HCT116 (cell line): Measurements from ENCODE around the gene RPL26. TPM values are rescaled to one million over a fixed set of nuclear protein-coding genes. Genes with fewer than 3 reads are reported as not detected.

Experiments used
- ATAC-seq: fragments of 200-7000 bp; cut with Tn5 transposase; 2 replicates; pipeline ENCODE4 v1.9.1; 2020; ENCODE audit warnings: mild to moderate bottlenecking, moderate library complexity
- BruUV-seq: library from RNA; stranded (reverse); fragments of 400-500 nt; replicated peaks from 2 replicates; lab custom pipeline; 2021; lab: Mats Ljungman, UMichigan
- CTCF ChIA-PET: fragments of 300-600 bp; sonication (Branson Sonifier 250); formaldehyde crosslinking; loops from one replicate; lab custom pipeline; 2021; ENCODE audit warnings: antibody characterized with exemption; lab: Charles Lee
- POLR2A ChIA-PET: fragments of 300-600, 350-600 bp; sonication (Branson Sonifier 250); formaldehyde crosslinking; loops from one replicate; lab custom pipeline; 2021; ENCODE audit warnings: antibody characterized with exemption; lab: Charles Lee
- RAD21 ChIA-PET, 2 experiments: fragments of 300-600 bp; sonication (Branson Sonifier 250); formaldehyde crosslinking; loops; one replicate each; lab custom pipeline; 2023; ENCODE audit warnings: low total read pairs in 2 of 2; ENCODE audit not compliant: uncharacterized antibody in 2 of 2, unreplicated experiment in 2 of 2, low non-redundant PET in 1 of 2; lab: Charles Lee
- DNase-seq: peaks from one replicate; pipeline ENCODE4 v3.0.0-alpha.2; 2010; ENCODE audit warnings: low read depth, low spot score
- H2AFZ ChIP-seq: fragments of 200-600 bp; shearing (Covaris generic), sonication (generic); 2 replicates; pipeline ENCODE4 v1.6.1; 2017; ENCODE audit warnings: low read depth, mixed run types, mixed read lengths, antibody characterized with exemption, low read length; ENCODE audit not compliant: poor library complexity, severe bottlenecking
- H3K27ac ChIP-seq: 2 replicates; pipeline ENCODE4 v1.5.1; 2012; ENCODE audit warnings: low read depth, low read length
- H3K27me3 ChIP-seq: fragments of 200-600 bp; sonication (generic); 2 replicates; pipeline ENCODE4 v1.6.1; 2016; ENCODE audit warnings: mixed run types, low read length, mixed read lengths; ENCODE audit not compliant: insufficient read depth
- H3K36me3 ChIP-seq, 2 experiments: fragments of 200-500 bp in 1 of 2; fragments of 200-600 bp in 1 of 2; sonication (Bioruptor generic) in 1 of 2; sonication (generic) in 1 of 2; 2 replicates each; pipeline versions ENCODE4 v1.5.1 to v1.6.1; 2014 to 2016; ENCODE audit warnings: low read length in 2 of 2, inconsistent platforms in 1 of 2, mixed read lengths in 1 of 2, mixed run types in 1 of 2; ENCODE audit not compliant: insufficient read depth in 2 of 2, control insufficient read depth in 1 of 2
- H3K4me1 ChIP-seq, 2 experiments: fragments of 200-600 bp in 1 of 2; sonication (generic) in 1 of 2; 2 replicates each; pipeline versions ENCODE4 v1.5.1 to v1.6.1; 2012 to 2017; ENCODE audit warnings: low read length in 2 of 2, inconsistent platforms in 1 of 2, mild to moderate bottlenecking in 1 of 2, mixed read lengths in 1 of 2, mixed run types in 1 of 2, moderate library complexity in 1 of 2; ENCODE audit not compliant: insufficient read depth in 2 of 2, control insufficient read depth in 1 of 2
- H3K4me2 ChIP-seq: fragments of 200-600 bp; sonication (generic); 2 replicates; pipeline ENCODE4 v1.6.1; 2017; ENCODE audit warnings: mixed run types, low read length, mixed read lengths
- H3K4me3 ChIP-seq, 2 experiments: fragments of 200-600 bp in 1 of 2; sonication (generic) in 1 of 2; replicated peaks in 1 of 2; 2 replicates each; pipeline ENCODE4 v1.5.1; 2011 to 2016; ENCODE audit warnings: low read length in 2 of 2, control low read depth in 1 of 2, low read depth in 1 of 2, mild to moderate bottlenecking in 1 of 2, mixed read lengths in 1 of 2, mixed run types in 1 of 2
- H3K79me2 ChIP-seq: fragments of 200-600 bp; sonication (generic); 2 replicates; pipeline ENCODE4 v1.6.1; 2017; ENCODE audit warnings: mild to moderate bottlenecking, mixed run types, low read length, moderate library complexity, mixed read lengths; ENCODE audit not compliant: insufficient read depth
- H3K9ac ChIP-seq: fragments of 200-600 bp; sonication (generic); 2 replicates; pipeline ENCODE4 v1.6.1; 2016; ENCODE audit warnings: low read length, mixed read lengths
- H3K9me2 ChIP-seq: fragments of 200-600 bp; sonication (generic), shearing (Covaris generic); 2 replicates; pipeline ENCODE4 v1.6.1; 2017; ENCODE audit warnings: mixed run types, mild to moderate bottlenecking, moderate library complexity; ENCODE audit not compliant: insufficient read depth
- H3K9me3 ChIP-seq, 2 experiments: fragments of 200-500 bp in 1 of 2; fragments of 200-600 bp in 1 of 2; sonication (Bioruptor generic) in 1 of 2; sonication (generic) in 1 of 2; 2 replicates each; pipeline ENCODE4 v1.6.1; 2014 to 2017; ENCODE audit warnings: low read length in 2 of 2, mixed read lengths in 2 of 2, inconsistent platforms in 1 of 2, low read depth in 1 of 2, mild to moderate bottlenecking in 1 of 2, mixed run types in 1 of 2, moderate library complexity in 1 of 2; ENCODE audit not compliant: control insufficient read depth in 1 of 2, insufficient read depth in 1 of 2
- H4K20me1 ChIP-seq: fragments of 200-600 bp; sonication (generic), shearing (Covaris generic); 2 replicates; pipeline ENCODE4 v1.6.1; 2017; ENCODE audit warnings: mixed run types, mild to moderate bottlenecking, moderate library complexity; ENCODE audit not compliant: insufficient read depth
- CBX3 ChIP-seq: IDR thresholded peaks from 2 replicates; pipeline ENCODE4 v1.6.1; 2012; ENCODE audit warnings: low read depth
- CEBPB ChIP-seq: IDR thresholded peaks from 2 replicates; pipeline ENCODE4 v1.6.1; 2012; ENCODE audit warnings: low read depth
- CTCF ChIP-seq, 3 experiments: fragments of 200-600 bp in 1 of 3; sonication (generic) in 1 of 3; IDR thresholded peaks in 2 of 3; conservative IDR thresholded peaks in 1 of 3; 2 replicates each; pipeline ENCODE4 v1.5.1; 2012 to 2017; ENCODE audit warnings: low read depth in 2 of 3, low read length in 2 of 3, antibody characterized with exemption in 1 of 3, borderline replicate concordance in 1 of 3, control low read depth in 1 of 3, mild to moderate bottlenecking in 1 of 3, mixed read lengths in 1 of 3, mixed run types in 1 of 3, moderate library complexity in 1 of 3; ENCODE audit not compliant: insufficient read depth in 1 of 3
- EGR1 ChIP-seq: IDR thresholded peaks from 2 replicates; pipeline ENCODE4 v1.6.1; 2012; ENCODE audit warnings: low read depth
- JUND ChIP-seq: IDR thresholded peaks from 2 replicates; pipeline ENCODE4 v1.6.1; 2012
- MAX ChIP-seq: IDR thresholded peaks from 2 replicates; pipeline ENCODE4 v1.6.1; 2012
- REST ChIP-seq: IDR thresholded peaks from 2 replicates; pipeline ENCODE4 v1.6.1; 2012; ENCODE audit warnings: low read depth
- SRF ChIP-seq: IDR thresholded peaks from 2 replicates; pipeline ENCODE4 v1.6.1; 2012; ENCODE audit warnings: low read depth
- TCF7L2 ChIP-seq: IDR thresholded peaks from 2 replicates; pipeline ENCODE4 v1.7.0; 2011; ENCODE audit warnings: borderline replicate concordance, inconsistent platforms; ENCODE audit not compliant: insufficient read depth, insufficient read length; ENCODE audit errors: extremely low read depth
- ZNF274 ChIP-seq: fragments of 200-500 bp; sonication (Bioruptor generic); IDR thresholded peaks from 2 replicates; pipeline ENCODE4 v1.6.1; 2014; ENCODE audit warnings: mild to moderate bottlenecking, low read depth, low read length, inconsistent platforms
- intact Hi-C: fragments of 100-400 bp; cut with micrococcal nuclease; formaldehyde crosslinking; loops from 2 replicates; pipeline ENCODE4 v1.10.0; 2022
- total RNA-seq: library from RNA; stranded (reverse); gene quantifications from one replicate; pipeline ENCODE4 v1.2.1, GENCODE V29; 2021; ENCODE audit not compliant: unreplicated experiment

Gene RPL26
- total RNA-seq, 1 experiment from 2014 or later, result 2,603 TPM

- H3K27me3 ChIP-seq, result no peaks in the 10 kb centered on the region
- no peaks in the 10 kb centered on the region for H3K4me1 ChIP-seq
- ChIA-PET CTCF (no interaction called here), POLR2A (no interaction called here), RAD21 (no interaction called here)
- no peaks in the 10 kb centered on the region for H3K9me2 ChIP-seq
- H3K4me2 ChIP-seq, result no peak overlapping the region
- no TSS peak for BruUV-seq
- no peak overlapping the region for H2AFZ ChIP-seq
- H3K4me3 ChIP-seq, result no peak overlapping the region
- H3K36me3 ChIP-seq, result no peaks in the 10 kb centered on the region
- intact Hi-C loops, result no loop called here
- no peak overlapping the region for H3K9ac ChIP-seq
- TF ChIP-seq MAX (no peak), REST (no peak)
- ATAC-seq, result no peak
- H3K27ac ChIP-seq, result no peak overlapping the region
- no peaks in the 10 kb centered on the region for H3K9me3 ChIP-seq
- no peaks in the 10 kb centered on the region for H4K20me1 ChIP-seq
- no peaks in the 10 kb centered on the region for H3K79me2 ChIP-seq
- DNase-seq, result no peak
Measured at GRCh38 chr17:8353736-8354135, 29.3 kb downstream of the RPL26 start.

- H3K4me1 ChIP-seq, result no peaks in the 10 kb centered on the region
- H3K27me3 ChIP-seq, result peaks cover 5% of the 10 kb centered on the region; the same call in 1 of the 2 replicates
- intact Hi-C loops, result no loop called here
- DNase-seq, result no peak
- H3K9ac ChIP-seq, result no peak overlapping the region
- no peak overlapping the region for H2AFZ ChIP-seq
- no peak for ATAC-seq
- H3K4me2 ChIP-seq, result no peak overlapping the region
- H4K20me1 ChIP-seq, result no peaks in the 10 kb centered on the region
- no TSS peak for BruUV-seq
- H3K9me3 ChIP-seq, result no peaks in the 10 kb centered on the region
- no peak overlapping the region for H3K27ac ChIP-seq
- H3K79me2 ChIP-seq, result no peaks in the 10 kb centered on the region
- RAD21 ChIA-PET, result no interaction called here
- TF ChIP-seq CTCF (IDR thresholded peaks at IDR 0.05 in 2 of 3, conservative IDR thresholded peaks at IDR 0.05 in 1 of 3; ENCODE audit: borderline replicate concordance in 1 of 3, insufficient read depth in 1 of 3, low read depth in 2 of 3, low read length in 2 of 3) (no peak), EGR1 (no peak), ZNF274 (no peak), CBX3 (no peak), SRF (no peak), JUND (no peak), TCF7L2 (no peak), CEBPB (no peak), REST (no peak)
- no peak overlapping the region for H3K4me3 ChIP-seq
- POLR2A ChIA-PET, result interaction anchor here (0.9 kb wide), 1 partner anchor 12 kb away, joined by 4 read pairs; no protein-coding TSS in a partner anchor
- no peaks in the 10 kb centered on the region for H3K36me3 ChIP-seq
- no peaks in the 10 kb centered on the region for H3K9me2 ChIP-seq
- CTCF ChIA-PET, result no interaction called here
Measured at GRCh38 chr17:8350339-8350738, 32.7 kb downstream of the RPL26 start.
